T-helper 1 cell treated with Interleukin-12 subunit alpha and Interleukin-12 subunit beta and Interleukin-4 antibody, amounts not matched to agents 30 μg/mL and 1 μg/mL, for 36 hours (primary cell): Measurements from ENCODE around the gene PNPLA2.

ENCODE experiments used
- H3K27ac Mint-ChIP-seq: one replicate; pipeline ENCODE4 v1.8.0; 2021; ENCODE audit warnings: mild to moderate bottlenecking, mixed read lengths
- H3K27me3 Mint-ChIP-seq: one replicate; pipeline ENCODE4 v1.8.0; 2021; ENCODE audit warnings: low read depth, mixed read lengths
- H3K36me3 Mint-ChIP-seq: one replicate; pipeline ENCODE4 v1.8.0; 2021; ENCODE audit warnings: low read depth, mixed read lengths
- H3K4me1 Mint-ChIP-seq: one replicate; pipeline ENCODE4 v1.8.0; 2021; ENCODE audit warnings: low read depth, mixed read lengths
- H3K4me3 Mint-ChIP-seq: one replicate; pipeline ENCODE4 v1.8.0; 2021; ENCODE audit warnings: mild to moderate bottlenecking, moderate library complexity, mixed read lengths
- H3K9me3 Mint-ChIP-seq: one replicate; pipeline ENCODE4 v1.8.0; 2021; ENCODE audit warnings: mixed read lengths

Gene PNPLA2

GRCh38 chr11:845872-846495 is 27.3 kb downstream of the PNPLA2 start:
- Mint-ChIP-seq H3K27ac (no peak overlapping the region), H3K36me3 (no peaks in the 10 kb centered on the region), H3K9me3 (no peaks in the 10 kb centered on the region), H3K4me3 (no peak overlapping the region), H3K27me3 (peaks cover 5% of the 10 kb centered on the region), H3K4me1 (peaks cover 13% of the 10 kb centered on the region)

- Mint-ChIP-seq H3K9me3 (no peaks in the 10 kb centered on the region), H3K4me1 (peaks cover 10% of the 10 kb centered on the region), H3K27ac (no peak overlapping the region), H3K4me3 (no peak overlapping the region), H3K36me3 (no peaks in the 10 kb centered on the region), H3K27me3 (peaks cover 5% of the 10 kb centered on the region)
Measured at GRCh38 chr11:846496-847098, 27.9 kb downstream of the PNPLA2 start.

GRCh38 chr11:847876-848275 is 29.2 kb downstream of the PNPLA2 start:
- Mint-ChIP-seq H3K27ac (no peak overlapping the region), H3K9me3 (no peaks in the 10 kb centered on the region), H3K4me1 (peaks cover 10% of the 10 kb centered on the region), H3K36me3 (no peaks in the 10 kb centered on the region), H3K4me3 (no peak overlapping the region), H3K27me3 (peaks cover 5% of the 10 kb centered on the region)

GRCh38 chr11:848380-848931 is 29.7 kb downstream of the PNPLA2 start:
- Mint-ChIP-seq H3K9me3 (no peaks in the 10 kb centered on the region), H3K4me1 (peaks cover 10% of the 10 kb centered on the region), H3K36me3 (no peaks in the 10 kb centered on the region), H3K27ac (no peak overlapping the region), H3K27me3 (peaks cover 5% of the 10 kb centered on the region), H3K4me3 (peak overlapping the region; percentile 25)

DNA sequence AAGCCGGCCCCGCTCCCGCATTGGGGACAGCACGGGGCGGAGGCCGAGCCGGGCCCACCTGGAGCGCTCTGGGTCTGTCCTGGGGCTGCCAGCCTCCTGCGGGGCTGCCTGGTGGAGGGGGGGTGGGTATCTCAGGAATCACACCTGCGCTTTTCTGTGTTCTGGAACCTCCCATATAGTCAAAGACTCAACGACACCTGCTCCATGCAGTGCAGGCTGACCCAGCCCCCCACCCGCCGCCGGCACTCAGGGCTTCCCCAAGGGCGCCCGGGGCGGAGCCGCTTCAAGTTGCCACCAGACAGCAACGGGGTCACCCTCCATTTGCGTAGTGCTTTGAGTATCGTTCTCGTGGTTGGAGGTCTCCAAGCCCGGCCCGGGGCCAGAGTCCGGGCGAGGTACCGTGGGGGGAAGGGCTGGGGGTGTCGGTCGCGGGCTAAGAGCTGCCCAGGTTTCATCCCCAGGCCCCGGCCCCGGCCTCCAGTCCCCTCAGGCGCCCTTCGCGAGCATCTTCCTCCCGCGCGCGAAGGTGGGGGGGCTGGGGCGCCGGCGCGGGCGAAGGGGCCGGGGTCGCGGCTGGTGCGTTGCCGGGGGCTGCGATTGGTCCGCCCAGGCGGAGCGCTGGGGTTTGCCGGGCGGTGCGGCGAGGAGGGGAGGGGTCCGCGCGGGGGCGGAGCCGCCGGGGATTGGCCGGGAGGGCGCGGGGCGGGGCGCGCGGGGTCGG is 30.6 kb downstream of the PNPLA2 start:
- no peaks in the 10 kb centered on the region for H3K9me3 Mint-ChIP-seq
- H3K4me3 Mint-ChIP-seq: peak overlapping the region; percentile 69
- H3K4me1 Mint-ChIP-seq: peaks cover 6% of the 10 kb centered on the region
- H3K27ac Mint-ChIP-seq: no peak overlapping the region
- no peaks in the 10 kb centered on the region for H3K36me3 Mint-ChIP-seq
- peaks cover 5% of the 10 kb centered on the region for H3K27me3 Mint-ChIP-seq

DNA sequence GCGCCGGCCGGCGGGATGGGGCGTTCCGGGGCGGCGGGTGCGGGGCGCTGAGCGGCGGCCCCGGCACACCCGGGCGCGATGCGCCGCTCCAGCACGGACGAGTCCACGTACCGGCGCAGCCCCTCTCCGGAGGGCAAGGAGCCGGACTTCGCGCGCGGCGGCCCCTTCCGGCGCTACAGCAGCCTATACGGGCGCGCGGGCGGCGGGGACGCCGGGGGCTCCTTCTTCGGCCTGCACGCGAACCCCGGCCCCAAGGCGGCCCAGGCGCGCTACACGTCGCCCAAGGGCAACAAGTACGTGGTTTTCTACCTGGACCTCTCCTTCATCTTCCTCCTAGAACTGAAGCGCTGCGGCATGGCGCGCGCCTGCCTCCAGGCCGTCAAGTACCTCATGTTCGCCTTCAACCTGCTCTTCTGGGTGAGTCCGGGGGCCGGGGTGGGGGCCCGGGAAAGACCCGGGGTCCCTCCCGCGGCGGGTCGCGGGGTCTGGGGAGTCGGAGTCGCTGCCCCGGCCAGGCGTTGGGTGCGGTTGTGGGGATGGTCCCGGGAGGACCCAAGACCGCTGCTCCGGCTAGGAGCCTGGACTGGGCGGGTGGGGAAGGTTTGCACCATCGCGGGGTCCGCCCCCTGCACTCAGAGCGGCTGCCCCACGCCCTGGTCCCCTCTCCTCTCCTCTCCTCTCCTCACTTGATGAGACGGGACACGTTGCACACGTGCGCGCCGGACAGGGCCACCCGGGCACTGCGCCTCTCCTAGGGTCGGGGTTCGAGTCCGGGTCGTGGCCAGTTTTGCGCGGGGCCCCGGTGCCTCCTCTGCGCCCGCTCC is 31.4 kb downstream of the PNPLA2 start:
- H3K4me3 Mint-ChIP-seq: peak overlapping the region; percentile 28

GRCh38 chr11:850775-851763 is 32.4 kb downstream of the PNPLA2 start:
- peaks cover 3% of the 10 kb centered on the region for H3K4me1 Mint-ChIP-seq
- H3K9me3 Mint-ChIP-seq: no peaks in the 10 kb centered on the region
- no peak overlapping the region for H3K27ac Mint-ChIP-seq
- no peaks in the 10 kb centered on the region for H3K36me3 Mint-ChIP-seq
- peaks cover 5% of the 10 kb centered on the region for H3K27me3 Mint-ChIP-seq
- no peak overlapping the region for H3K4me3 Mint-ChIP-seq

More for the DNA sequence above, 31.4 kb downstream of the PNPLA2 start:
- H3K36me3 Mint-ChIP-seq: no peaks in the 10 kb centered on the region
- H3K4me1 Mint-ChIP-seq: peaks cover 3% of the 10 kb centered on the region
- H3K9me3 Mint-ChIP-seq: no peaks in the 10 kb centered on the region
- H3K27me3 Mint-ChIP-seq: peaks cover 5% of the 10 kb centered on the region
- no peak overlapping the region for H3K27ac Mint-ChIP-seq

DNA sequence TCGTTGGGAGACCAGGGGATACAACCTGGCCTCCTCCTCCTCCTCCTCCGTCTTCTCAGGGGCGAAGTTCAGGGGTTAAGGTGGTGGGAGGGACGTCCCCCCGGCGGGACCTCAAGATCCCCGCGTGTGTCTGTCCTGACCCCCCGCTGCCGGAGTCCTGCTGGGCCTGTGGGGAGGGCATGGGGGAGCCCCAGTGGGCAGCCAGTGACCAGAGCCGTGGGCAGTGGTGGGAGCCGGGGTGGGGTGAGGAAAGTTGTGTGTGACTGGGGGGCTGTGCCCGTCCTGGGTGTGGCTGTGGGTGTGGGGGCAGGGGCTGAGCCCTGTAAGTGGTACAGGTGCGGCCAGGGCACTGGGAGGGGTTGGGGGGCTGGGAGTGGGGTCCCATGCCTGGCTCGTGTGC is 34.0 kb downstream of the PNPLA2 start:
- H3K9me3 Mint-ChIP-seq: no peaks in the 10 kb centered on the region
- no peaks in the 10 kb centered on the region for H3K36me3 Mint-ChIP-seq
- H3K27me3 Mint-ChIP-seq: peaks cover 5% of the 10 kb centered on the region
- no peak overlapping the region for H3K27ac Mint-ChIP-seq
- H3K4me3 Mint-ChIP-seq: no peak overlapping the region
- peaks cover 3% of the 10 kb centered on the region for H3K4me1 Mint-ChIP-seq

DNA sequence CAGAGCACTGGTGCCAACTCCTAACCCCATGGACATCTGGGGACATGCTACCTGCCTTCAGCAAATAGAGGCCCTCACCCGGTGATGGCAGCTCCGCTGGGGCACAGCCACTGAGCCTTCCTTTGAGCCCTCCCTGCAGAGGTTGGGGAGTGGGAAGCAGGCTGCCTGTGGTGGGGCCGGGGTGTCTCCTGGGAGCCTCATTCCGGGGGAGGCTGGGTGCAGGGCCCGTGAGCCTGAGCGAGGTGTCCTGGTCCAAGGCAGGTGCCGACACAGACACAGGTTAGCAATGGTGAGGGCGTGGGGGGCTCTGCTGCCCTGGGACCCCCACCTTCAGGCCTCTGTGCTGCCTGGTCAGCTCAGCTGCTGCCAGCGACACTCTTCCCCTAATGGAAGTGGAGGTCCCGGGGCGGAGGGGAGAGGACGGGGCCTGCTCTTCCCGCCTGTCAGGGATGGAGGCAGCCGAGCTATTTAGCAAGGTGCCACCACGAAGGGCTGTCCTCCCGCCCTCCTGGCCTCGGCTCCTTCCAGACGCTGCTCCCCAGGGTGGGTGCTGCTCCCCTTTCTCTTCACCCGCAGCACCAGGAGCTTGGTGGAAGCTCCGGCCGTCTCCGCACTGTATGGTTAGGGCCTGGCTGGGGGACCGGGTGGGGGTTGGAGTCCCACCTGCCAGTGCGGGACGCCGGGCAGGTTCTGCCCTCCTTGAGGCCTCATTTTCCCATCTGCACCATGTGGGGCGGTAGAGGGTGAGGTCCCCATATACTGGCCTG is 35.2 kb downstream of the PNPLA2 start:
- H3K4me1 Mint-ChIP-seq: no peaks in the 10 kb centered on the region
- H3K27ac Mint-ChIP-seq: no peak overlapping the region
- H3K9me3 Mint-ChIP-seq: no peaks in the 10 kb centered on the region
- H3K36me3 Mint-ChIP-seq: no peaks in the 10 kb centered on the region
- no peak overlapping the region for H3K4me3 Mint-ChIP-seq
- peaks cover under 1% of the 10 kb centered on the region for H3K27me3 Mint-ChIP-seq

GRCh38 chr11:854601-855329 is 36.1 kb downstream of the PNPLA2 start:
- Mint-ChIP-seq H3K36me3 (no peaks in the 10 kb centered on the region), H3K27me3 (no peaks in the 10 kb centered on the region), H3K27ac (no peak overlapping the region), H3K4me1 (no peaks in the 10 kb centered on the region), H3K9me3 (no peaks in the 10 kb centered on the region), H3K4me3 (no peak overlapping the region)

- no peaks in the 10 kb centered on the region for H3K36me3 Mint-ChIP-seq
Measured at GRCh38 chr11:855330-855674, 36.6 kb downstream of the PNPLA2 start.

GRCh38 chr11:855796-856195 is 37.1 kb downstream of the PNPLA2 start:
- no peaks in the 10 kb centered on the region for H3K4me1 Mint-ChIP-seq
- H3K9me3 Mint-ChIP-seq: no peaks in the 10 kb centered on the region
- H3K27ac Mint-ChIP-seq: no peak overlapping the region
- H3K27me3 Mint-ChIP-seq: no peaks in the 10 kb centered on the region
- H3K36me3 Mint-ChIP-seq: no peaks in the 10 kb centered on the region
- H3K4me3 Mint-ChIP-seq: no peak overlapping the region

More at GRCh38 chr11:855330-855674, 36.6 kb downstream of the PNPLA2 start:
- no peaks in the 10 kb centered on the region for H3K9me3 Mint-ChIP-seq
- no peak overlapping the region for H3K27ac Mint-ChIP-seq
- H3K4me1 Mint-ChIP-seq: no peaks in the 10 kb centered on the region
- H3K27me3 Mint-ChIP-seq: no peaks in the 10 kb centered on the region
- no peak overlapping the region for H3K4me3 Mint-ChIP-seq
